HTERT RPE-1 (cell line): ENCODE data around the gene RFC3.
"Not testable (repeated sequence)": the region's sequence is repeated elsewhere in the genome, so short reads cannot be mapped to it uniquely, and the experiment has no call there.

Experiments
- in situ Hi-C: fragments of 300-500 bp; cut with MboI; formaldehyde crosslinking; loops from 4 replicates; pipeline ENCODE4 v1.14.3; 2020; ENCODE audit warnings: low sequenced_read_pairs

The RFC3 gene, protein sequence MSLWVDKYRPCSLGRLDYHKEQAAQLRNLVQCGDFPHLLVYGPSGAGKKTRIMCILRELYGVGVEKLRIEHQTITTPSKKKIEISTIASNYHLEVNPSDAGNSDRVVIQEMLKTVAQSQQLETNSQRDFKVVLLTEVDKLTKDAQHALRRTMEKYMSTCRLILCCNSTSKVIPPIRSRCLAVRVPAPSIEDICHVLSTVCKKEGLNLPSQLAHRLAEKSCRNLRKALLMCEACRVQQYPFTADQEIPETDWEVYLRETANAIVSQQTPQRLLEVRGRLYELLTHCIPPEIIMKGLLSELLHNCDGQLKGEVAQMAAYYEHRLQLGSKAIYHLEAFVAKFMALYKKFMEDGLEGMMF

DNA sequence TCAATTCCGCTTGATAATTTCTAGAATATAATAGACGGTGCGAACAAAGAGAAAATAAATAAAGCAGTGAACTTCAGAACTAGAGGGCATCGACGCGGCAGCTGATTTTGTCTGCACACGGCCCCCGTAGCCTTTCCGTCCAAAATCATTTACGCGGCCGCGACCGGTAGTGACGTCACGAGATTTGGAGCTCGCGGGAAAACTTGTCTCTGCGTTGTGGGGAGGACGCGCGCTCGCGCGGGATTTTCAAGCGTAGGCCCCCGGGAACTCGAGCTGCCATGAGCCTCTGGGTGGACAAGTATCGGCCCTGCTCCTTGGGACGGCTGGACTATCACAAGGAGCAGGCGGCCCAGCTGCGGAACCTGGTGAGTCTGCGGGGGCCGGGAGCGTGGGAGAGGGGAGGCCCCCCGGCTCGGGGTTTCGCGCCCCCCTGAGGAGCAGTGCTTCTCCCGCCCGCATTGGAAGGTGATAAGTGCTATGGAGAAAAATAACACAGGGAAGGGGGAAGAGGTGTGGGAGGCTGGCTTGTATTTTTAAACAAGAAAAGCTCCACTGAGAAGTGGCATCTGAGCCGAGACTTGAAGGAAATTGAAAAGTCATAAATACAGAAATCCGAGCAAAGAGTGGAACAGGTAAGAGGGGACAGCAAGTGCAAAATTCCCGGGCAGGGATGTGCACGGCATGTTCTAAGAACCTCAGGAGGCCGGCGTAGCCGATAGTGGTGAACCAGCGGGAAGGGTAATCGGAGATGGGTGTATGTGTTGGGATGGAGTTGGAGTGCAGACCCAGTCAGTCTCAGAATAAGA lies at the start of gene RFC3:
Gene RFC3 (plus strand): TSS at position 249 of the 806 bp plus-strand sequence. CDS start 30 bp downstream, at position 279.
- in situ Hi-C loops, result no loop called here

DNA sequence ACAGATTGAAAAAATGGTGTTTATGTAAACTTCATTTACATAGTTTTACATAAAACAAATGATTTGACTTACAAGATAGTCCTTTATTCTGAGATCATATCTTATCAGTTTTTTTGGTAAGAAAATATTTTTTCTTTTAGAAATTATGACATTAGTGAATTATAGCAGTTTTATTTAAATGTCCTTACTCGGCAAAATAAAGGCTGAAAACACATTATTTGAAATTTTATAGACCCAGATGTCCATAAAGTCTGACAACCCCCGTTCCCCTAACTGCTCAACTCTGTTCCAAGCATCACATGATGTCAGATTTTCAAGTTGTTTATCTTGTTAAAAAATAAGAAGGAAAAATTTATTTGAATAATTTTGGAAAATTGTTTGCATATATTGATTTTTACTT lies 46.7 kb upstream of the RFC3 start:
- in situ Hi-C loops, result no loop called here

DNA sequence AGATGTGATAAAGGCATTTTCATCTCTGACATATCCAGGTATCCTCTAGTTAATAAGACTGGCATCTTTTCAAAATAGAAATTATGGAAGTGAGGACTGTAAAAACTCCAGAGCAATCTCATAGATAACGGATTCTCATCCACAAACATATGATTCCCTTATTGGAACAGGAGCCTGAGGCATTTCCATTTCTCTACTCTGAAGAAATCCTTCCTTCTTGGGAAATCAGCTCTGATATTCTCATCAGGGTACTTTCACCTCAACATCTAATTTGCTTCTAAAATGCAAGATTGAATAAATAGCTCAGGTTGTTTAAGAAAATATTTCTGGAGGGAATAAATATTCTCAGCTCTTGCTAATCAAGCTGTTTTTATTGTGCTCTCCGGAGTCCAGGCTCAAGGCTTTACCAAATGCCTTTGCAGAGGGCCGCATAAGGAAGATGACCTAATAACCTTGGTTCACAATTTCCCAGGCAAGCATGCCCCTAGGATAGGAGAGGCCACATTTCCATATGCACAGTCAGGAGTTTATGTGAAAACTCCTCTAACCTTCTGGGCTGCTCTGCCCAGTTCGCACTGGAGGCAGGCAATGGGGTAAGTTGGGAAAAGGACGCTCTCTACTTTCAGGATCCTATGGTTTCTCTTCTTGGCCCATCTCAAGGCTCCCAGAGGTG lies 44.0 kb upstream of the RFC3 start:
- in situ Hi-C loops, result no loop called here

DNA sequence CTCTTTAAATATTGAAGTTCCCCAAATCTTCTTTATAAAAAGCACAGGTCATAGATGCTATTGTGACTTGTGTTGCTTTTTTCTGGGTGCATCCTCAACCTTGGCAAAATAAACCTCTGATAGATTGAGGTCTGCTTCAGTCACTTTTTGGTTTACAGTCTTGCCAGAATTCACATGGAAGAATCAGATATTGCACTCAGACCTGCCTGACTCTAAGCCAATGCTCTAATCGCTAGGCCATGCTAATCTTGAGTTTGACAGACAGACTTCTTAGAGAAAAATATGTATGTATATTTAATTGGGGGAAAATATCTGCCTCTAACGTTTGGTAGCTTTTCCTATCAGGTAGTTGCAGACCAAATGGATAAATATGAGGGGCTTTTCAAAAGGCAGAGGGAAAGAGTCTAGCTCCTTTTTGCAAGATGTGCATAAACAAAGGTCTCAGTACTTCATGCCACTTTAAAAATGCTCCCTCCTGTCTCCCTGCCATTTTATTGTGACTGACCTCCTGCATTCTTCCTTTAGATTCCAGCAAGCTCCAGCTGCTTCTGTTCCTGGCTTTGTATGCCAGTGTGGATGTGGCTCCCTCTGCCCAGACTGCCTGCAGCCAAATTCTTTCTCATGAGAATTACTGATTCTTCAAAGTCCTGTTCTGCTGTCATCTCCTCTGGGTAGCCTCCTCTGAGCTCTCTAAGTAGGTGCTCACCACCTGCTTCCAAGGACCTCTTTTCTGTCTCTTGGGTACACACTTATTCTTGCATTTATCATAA lies 42.4 kb upstream of the RFC3 start:
- in situ Hi-C loops, result no loop called here

DNA sequence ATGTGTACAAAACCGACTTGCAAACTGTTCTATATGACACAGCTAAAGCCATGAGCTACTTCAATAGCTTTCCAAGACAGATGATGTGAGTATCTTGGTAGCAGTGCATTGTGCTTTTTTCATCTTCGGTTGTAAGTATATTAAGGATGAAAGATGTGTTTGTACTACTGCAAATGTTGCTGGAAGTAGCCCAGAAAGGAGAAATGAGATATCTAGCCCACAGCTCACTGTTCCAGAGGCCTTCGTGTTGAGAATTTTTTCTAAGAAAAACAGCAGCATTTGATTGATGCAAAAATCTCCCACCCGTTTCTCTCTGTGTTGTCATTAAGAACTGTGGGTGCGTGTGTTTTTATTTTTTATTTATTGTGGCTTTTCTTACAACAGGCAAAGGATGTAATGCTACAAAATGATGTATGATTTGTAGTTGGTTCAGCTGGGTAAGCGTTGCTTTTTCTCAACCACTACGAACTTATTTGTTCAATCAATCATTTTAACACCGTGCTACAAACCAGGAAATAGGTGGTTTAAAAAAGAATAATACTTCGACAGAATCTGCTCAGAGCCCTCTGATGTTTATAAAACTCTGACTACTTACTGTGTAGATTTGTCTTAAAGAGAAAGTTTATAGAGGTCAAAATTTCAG lies 41.6 kb upstream of the RFC3 start:
- in situ Hi-C loops, result no loop called here

DNA sequence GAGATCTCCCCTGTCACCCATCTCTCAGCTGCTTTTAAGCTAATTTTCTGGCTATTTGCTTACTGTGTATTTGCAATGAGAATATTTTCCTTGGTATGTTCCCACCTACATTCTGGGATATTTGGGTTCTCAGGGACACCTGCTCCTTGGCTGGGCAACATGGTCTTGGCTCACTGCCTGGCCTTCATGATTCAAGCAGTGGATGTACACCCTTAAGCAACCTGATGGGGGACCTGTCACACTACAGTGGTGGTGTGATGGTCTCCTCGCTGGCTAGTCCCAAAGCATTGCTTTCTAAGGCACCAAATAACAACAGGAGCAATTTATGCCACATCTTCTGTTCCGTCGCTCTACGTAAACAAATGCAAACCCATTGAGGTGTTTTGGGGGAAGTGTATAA lies 35.3 kb upstream of the RFC3 start:
- in situ Hi-C loops, result no loop called here

DNA sequence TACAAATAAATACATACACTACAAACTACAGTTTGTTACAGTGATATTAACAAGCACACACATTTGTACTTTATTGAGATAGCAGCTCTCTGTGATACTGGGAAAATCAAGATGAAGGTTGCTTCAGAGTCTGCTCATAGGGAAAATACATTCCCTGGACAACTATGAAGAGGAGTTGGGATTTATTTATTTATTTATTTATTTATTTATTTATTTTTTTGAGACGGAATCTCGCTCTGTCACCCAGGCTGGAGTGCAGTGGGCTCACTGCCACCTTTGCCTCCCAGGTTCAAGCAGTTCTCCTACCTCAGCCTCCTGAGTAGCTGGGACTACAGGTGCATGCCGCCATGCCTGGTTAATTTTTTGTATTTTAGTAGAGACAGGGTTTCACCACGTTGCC lies 34.7 kb upstream of the RFC3 start:
- in situ Hi-C loops, result not testable (repeated sequence)

DNA sequence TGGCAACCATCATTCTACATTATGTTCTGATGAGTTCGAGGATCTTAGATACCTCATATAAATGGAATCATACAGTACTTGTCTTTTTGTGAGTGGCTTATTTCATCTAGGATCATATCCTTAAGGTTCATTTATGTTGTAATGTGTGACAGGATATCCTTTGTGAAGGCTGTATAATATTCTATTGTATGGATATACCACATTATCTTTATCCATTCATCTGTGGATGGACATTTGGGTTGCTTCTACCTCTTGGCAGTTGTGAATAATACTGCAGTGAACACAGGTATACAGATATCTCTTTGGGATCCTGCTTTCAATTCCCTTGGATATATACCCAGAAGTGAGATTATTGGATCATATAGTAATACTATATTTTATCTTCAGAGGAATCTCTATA lies 33.2 kb upstream of the RFC3 start:
- in situ Hi-C loops, result no loop called here

DNA sequence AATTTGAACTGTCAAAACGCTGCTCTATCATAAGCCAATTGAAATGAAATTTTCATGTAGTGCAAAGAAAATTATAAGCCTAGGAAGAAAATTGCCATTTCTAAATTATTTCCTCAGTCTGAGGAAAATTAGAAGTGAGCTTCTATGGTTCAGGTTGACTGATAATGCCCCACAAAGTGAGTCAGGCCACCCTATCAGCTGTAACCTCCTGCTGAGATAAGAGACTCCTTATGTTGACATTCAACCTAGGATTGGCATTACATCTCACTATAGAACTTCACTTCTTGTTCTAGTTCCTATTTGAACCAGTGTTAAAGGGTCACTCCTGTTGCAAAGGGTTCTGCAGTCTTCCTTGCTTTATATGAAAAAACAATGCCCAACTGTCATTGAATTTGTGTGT lies 32.6 kb upstream of the RFC3 start:
- in situ Hi-C loops, result no loop called here

DNA sequence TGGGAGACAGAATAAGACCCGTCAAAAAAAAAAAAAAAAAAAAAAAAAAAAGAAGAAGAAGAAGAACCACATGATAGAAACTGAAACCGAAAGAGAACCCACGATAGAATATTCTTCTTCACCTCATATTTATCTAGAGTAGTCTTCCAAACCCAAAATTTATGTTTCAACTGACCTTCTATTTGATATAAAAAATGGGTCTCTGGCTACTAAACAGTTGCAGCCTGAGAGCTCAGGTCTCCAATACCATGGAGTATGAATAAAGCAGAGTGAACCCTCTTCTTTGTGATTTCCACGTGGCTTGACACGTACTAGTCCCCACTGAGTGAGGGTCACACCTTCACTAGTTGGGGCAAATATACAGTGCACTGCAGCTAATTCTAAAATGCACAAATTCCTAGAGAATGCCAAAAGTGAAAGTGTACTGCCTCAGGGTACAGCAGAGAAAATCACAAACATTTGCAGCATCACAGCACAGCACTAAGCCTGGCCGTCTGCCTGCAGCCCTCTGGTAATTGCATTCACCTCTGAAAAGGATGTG lies 30.8 kb upstream of the RFC3 start:
- in situ Hi-C loops, result no loop called here

DNA sequence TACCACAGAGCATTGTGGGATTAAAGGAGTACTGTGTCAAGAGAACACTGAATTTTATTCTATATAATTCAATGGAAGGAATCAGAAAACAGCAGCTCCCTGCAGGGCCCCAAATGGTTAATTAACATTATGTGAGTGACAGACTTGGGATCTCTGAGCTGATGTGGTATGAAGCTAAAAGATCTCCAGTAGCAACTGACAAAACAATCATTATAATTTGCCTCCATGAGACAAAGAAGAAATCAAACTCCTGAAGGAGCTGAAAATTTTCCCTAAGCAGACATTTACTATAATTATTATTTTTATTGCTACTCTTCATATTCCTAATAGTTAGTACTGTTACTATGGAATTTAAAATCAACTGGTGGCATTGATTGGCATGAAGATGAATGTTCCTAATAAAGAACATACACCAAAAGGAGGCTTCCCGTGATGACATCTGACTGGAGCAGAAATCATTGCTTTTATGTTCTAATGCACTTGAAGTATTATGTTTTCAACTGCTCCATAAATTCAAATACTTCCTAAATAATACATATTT lies 28.8 kb upstream of the RFC3 start:
- in situ Hi-C loops, result no loop called here

DNA sequence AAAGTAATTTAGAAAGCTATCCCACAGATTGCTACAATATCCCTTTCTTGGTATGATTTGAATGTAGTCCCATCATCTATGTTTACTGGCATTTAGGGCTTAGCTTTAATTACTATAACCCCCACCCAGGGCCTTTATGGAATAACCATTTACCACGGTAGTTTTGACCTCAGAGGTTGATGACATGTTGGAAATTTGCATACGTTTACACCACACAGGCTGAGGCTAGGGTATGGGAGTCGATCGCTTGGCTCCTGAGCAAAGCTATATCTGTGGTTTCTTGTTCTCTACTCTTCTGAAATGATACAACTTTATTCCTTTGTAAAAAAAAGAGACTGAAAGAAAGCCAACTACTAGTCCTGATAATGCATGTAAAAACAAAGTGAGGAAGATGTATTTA lies 28.2 kb upstream of the RFC3 start:
- in situ Hi-C loops, result no loop called here

DNA sequence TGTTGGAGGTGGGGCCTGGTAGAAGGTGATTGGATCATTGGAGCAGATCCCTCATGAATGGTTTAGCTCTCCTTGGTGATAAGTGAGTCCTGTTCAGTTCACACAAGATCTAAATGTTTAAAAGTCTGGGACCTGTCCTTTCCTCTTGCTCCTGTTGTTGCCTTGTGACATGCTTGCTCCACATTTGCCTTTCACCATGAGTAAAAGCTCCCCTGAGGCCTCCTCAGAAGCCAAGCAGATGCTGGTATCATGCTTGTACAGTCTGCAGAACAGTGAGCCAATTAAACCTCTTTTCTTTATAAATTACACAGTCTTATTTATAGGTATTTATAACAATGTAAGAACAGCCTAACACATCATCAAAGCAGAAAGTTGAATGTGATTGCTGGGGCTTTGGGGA lies 24.2 kb upstream of the RFC3 start:
- in situ Hi-C loops, result no loop called here

DNA sequence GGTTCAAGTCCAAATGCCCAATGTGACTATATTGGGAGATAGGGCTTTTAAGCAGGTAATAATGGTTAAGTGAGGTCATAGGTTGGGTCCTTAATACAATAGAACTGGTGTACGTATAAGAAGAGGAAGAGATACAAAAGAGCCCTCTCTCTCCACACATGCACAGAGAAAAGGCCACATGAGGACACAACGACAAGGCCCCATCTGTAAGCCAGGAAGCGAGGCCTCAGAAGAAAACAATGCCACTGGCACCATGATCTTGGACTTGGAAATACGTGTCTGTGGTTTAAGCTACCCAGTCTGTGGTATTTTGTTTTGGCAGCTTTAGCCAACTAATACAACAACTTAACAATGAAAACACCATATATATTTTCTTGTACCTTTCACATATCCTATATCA lies 23.4 kb upstream of the RFC3 start:
- in situ Hi-C loops, result no loop called here

DNA sequence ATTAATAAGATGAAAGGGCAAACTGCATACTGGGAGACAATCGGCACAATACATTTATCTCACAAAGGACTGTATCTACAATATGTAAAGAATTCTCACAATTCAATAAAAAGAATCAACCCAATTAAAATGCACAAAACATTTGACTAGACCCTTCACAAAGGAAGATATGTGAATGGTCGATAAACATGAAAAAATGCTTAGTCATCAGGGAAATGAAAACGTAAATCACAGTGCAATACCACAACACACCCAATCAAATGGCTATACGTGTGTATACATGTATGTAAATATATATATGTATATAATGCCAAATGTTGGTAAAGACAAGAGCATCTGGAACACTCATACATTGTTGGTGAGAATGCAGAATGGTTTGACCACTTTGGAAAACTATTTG lies 21.9 kb upstream of the RFC3 start:
- in situ Hi-C loops, result no loop called here

DNA sequence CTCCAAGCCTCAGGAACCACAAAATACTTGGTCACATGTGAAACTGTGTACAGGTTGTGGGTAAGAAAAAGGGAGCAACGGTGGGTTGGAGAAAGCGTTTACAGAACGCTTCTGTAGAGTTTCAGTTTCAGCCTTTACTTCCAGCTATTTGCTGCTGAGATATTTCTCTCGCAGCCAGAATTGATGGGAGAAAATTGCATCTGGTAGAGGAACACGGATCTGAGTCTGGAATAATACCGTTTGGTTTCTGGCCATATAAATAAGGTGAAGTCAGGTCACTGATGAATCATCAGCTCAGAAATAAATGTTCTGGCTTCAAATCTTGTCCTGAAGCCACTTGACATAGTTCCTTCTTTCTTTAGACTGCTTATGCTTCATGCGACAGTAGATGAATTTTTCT lies 20.3 kb upstream of the RFC3 start:
- in situ Hi-C loops, result no loop called here

DNA sequence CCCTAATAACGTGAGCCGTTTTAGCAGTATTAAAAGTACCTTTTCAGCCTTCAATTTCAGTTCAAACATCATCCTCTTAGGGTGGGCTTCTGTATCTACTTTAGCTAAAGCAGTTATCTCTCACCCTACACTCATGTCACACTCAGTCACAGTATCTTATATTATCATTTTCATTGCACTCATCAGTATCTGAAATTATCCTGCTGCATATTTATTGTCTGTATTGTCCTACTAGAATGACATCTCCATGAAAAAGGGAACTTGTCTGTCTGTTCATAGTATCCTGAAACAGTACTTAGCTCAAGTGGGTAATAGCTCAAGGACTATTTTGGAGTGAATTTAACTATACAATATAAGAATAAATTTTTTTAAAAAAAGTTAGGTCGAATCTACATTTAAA lies 19.9 kb upstream of the RFC3 start:
- in situ Hi-C loops, result no loop called here

DNA sequence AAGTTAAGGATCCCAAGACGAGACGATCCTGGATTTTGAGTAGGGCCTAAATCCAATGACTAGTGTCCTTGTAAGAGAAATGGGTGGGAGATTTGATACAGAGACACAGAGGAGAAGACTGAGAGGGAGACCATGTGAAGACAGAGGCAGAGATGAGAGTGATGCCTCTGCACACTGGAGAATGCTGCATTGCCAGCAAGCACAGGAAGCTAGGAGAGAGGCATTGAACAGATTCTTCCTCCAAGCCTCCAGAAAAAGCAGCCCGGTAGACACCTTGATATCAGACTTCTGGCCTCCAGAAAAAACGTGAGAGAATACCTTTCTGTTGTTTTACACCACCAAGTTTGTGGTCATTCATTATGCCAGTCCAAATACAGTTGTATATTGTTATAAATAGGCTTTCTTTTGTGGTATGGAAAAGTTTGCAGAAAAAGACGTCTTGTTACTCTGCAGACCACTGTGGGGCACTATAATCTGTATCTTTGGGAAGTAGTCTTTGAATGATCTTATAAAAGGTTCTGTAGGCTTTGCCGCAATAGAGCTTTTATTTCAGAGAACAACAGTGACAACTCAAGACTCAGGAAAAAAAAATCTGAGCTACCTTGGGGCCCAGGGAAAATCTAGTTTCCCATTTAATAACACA lies 17.9 kb upstream of the RFC3 start:
- in situ Hi-C loops, result no loop called here

DNA sequence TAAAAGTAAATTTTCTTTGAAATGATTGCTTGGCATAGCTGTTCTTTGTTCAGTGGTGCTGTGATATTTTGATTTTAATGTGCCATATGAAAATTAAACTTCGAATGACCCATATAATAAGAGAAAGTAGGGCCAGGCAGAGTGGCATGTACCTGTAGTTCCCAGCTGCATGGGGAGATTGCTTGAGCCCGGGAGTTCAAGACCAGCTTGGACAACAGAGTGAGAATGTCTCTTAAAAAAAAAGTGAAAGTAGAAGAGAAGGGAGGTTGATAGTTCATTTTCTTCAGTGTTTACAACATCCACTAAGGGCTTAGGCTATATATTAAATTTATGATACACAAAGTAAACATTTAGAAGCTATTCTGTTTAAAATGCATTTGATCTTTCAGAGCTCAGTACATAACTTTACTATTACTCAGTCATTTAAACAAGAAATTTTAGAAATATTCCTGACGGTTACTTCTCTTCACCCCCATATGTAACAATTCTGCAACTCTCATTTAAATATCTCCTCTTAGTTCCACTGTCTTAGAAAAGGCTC lies 17.2 kb upstream of the RFC3 start:
- in situ Hi-C loops, result no loop called here
